ENCODE results near the gene ZBTB20.

The ZBTB20 gene

GRCh38 chr3:114320246-114320645 lies 826.8 kb downstream of the ZBTB20 start:
- FAIRE-seq (no peak), DNase-seq (ENCODE audit: insufficient read length, low spot score) (no peak)
- no peak for TF ChIP-seq CTCF (IDR thresholded peaks at IDR 0.05; ENCODE audit: insufficient read depth, missing control alignments)

- no peak for TF ChIP-seq CTCF (IDR thresholded peaks at IDR 0.05; ENCODE audit: insufficient read depth, missing control alignments)
- FAIRE-seq (no peak), DNase-seq (ENCODE audit: insufficient read length, low spot score) (no peak)
Measured at GRCh38 chr3:114319453-114319852, 827.6 kb downstream of the ZBTB20 start.

GRCh38 chr3:114318295-114318694 lies 828.8 kb downstream of the ZBTB20 start:
- TF ChIP-seq CTCF (IDR thresholded peaks at IDR 0.05; ENCODE audit: insufficient read depth, missing control alignments) = no peak
- DNase-seq (ENCODE audit: insufficient read length, low spot score) (no peak), FAIRE-seq (no peak)

- DNase-seq (ENCODE audit: insufficient read length, low spot score) (no peak), FAIRE-seq (no peak)
- TF ChIP-seq CTCF (IDR thresholded peaks at IDR 0.05; ENCODE audit: insufficient read depth, missing control alignments) = no peak
Measured at GRCh38 chr3:114314282-114314681, 832.8 kb downstream of the ZBTB20 start.

- no peak for TF ChIP-seq CTCF (IDR thresholded peaks at IDR 0.05; ENCODE audit: insufficient read depth, missing control alignments)
- DNase-seq (ENCODE audit: insufficient read length, low spot score) (no peak), FAIRE-seq (no peak)
Measured at GRCh38 chr3:114313426-114313825, 833.7 kb downstream of the ZBTB20 start.

GRCh38 chr3:114310695-114311094 lies 836.4 kb downstream of the ZBTB20 start:
- no peak for TF ChIP-seq CTCF (IDR thresholded peaks at IDR 0.05; ENCODE audit: insufficient read depth, missing control alignments)
- DNase-seq (ENCODE audit: insufficient read length, low spot score) = no peak
- FAIRE-seq = no peak

- DNase-seq (ENCODE audit: insufficient read length, low spot score) (no peak), FAIRE-seq (no peak)
- no peak for TF ChIP-seq CTCF (IDR thresholded peaks at IDR 0.05; ENCODE audit: insufficient read depth, missing control alignments)
Measured at GRCh38 chr3:114308830-114309229, 838.3 kb downstream of the ZBTB20 start.
